K562 (cell line): ENCODE data around the gene ELF1. TPM values are rescaled to one million over a fixed set of nuclear protein-coding genes. Genes with fewer than 3 reads are reported as not detected.

Source experiments
- CTBP1 ChIP-seq: fragments of 450-650 bp; IDR thresholded peaks from 2 replicates; pipeline ENCODE4 v1.6.1; 2016; ENCODE audit warnings: borderline replicate concordance
- ERF ChIP-seq: fragments of 450-650 bp; formaldehyde crosslinking; IDR thresholded peaks from 2 replicates; pipeline ENCODE4 v1.4.0; 2020; ENCODE audit warnings: mild to moderate bottlenecking, mixed read lengths
- FIP1L1 ChIP-seq: fragments of 200-400 bp; formaldehyde crosslinking; IDR thresholded peaks from 2 replicates; pipeline ENCODE4 v1.6.1; 2018; ENCODE audit warnings: mild to moderate bottlenecking, low read depth, low read length; ENCODE audit not compliant: poor library complexity, severe bottlenecking
- MEIS2 ChIP-seq: fragments of 450-650 bp; IDR thresholded peaks from 2 replicates; pipeline ENCODE4 v1.6.1; 2014; ENCODE audit warnings: mild to moderate bottlenecking; ENCODE audit not compliant: partially characterized antibody
- MTA1 ChIP-seq: fragments of 450-650 bp; IDR thresholded peaks from 2 replicates; pipeline ENCODE4 v1.6.1; 2017; ENCODE audit warnings: borderline replicate concordance
- MTF1 ChIP-seq: fragments of 250-450 bp; sonication (Bioruptor Pico); IDR thresholded peaks from 2 replicates; pipeline ENCODE4 v1.9.0; 2021; ENCODE audit warnings: moderate library complexity, mild to moderate bottlenecking, inconsistent platforms, borderline replicate concordance
- NCOR1 ChIP-seq: fragments of 450-650 bp; IDR thresholded peaks from 2 replicates; pipeline ENCODE4 v1.6.1; 2016; ENCODE audit warnings: mild to moderate bottlenecking, moderate library complexity
- RFX5 ChIP-seq: IDR thresholded peaks from 2 replicates; pipeline ENCODE4 v1.6.1; 2011; ENCODE audit warnings: low read depth, mild to moderate bottlenecking, improper control_type of control experiment, low read length
- SMAD4 ChIP-seq: fragments of 250-450 bp; sonication (Bioruptor Pico); conservative IDR thresholded peaks from 2 replicates; pipeline ENCODE4 v1.8.0; 2021; ENCODE audit warnings: inconsistent platforms, mild to moderate bottlenecking, moderate library complexity
- ZBTB7A ChIP-seq: IDR thresholded peaks from 2 replicates; pipeline ENCODE4 v1.6.1; 2011; ENCODE audit warnings: low read depth, mild to moderate bottlenecking, low read length, moderate library complexity, borderline replicate concordance; ENCODE audit not compliant: control insufficient read depth
- polyA plus RNA-seq, 8 experiments: library from polyadenylated mRNA; depleted of rRNA in 4 of 8; stranded (reverse) in 5 of 8; unstranded in 3 of 8; fragments of >200 nt; fragmentation: Nextera tagmentation in 2 of 8; fragmentation: Illumina TruSeq in 1 of 8; extraction: Ambion mirVana in 2 of 8; extraction: Trizol in 1 of 8; gene quantifications; 2 replicates each; pipeline versions ENCODE4 v1.2.1 to v1.2.3, GENCODE V29; 2011 to 2014; ENCODE audit warnings: inconsistent platforms in 1 of 8, missing spikeins in 1 of 8
- total RNA-seq, 7 experiments: library from RNA; depleted of rRNA in 6 of 7; stranded (reverse); fragments of >200 nt in 6 of 7; fragmentation: Illumina TruSeq in 2 of 7; extraction: Trizol in 2 of 7; gene quantifications; 2 replicates each; pipeline versions ENCODE4 v1.2.1 to v1.2.3, GENCODE V29; 2011 to 2021; ENCODE audit warnings: low replicate concordance in 1 of 7
- TF ChIP-seq, protein P1 (sequence below): sonication (generic); formaldehyde crosslinking; IDR thresholded peaks from 2 replicates; pipeline ENCODE4 v1.8.1; 2022; ENCODE audit warnings: missing genetic modification reagents
- TF ChIP-seq, protein P2 (sequence below), 2 experiments: IDR thresholded peaks; 2 replicates each; pipeline ENCODE4 v1.6.1; 2011; ENCODE audit warnings: borderline replicate concordance in 1 of 2, control low read depth in 1 of 2, low read depth in 1 of 2, low read length in 1 of 2, mild to moderate bottlenecking in 1 of 2, mixed read lengths in 1 of 2, moderate library complexity in 1 of 2; ENCODE audit not compliant: insufficient read depth in 1 of 2, insufficient read length in 1 of 2, poor library complexity in 1 of 2, severe bottlenecking in 1 of 2; ENCODE audit errors: extremely low read depth in 1 of 2
- TF ChIP-seq, protein P3 (sequence below): IDR thresholded peaks from 2 replicates; pipeline ENCODE4 v1.6.1; 2014; ENCODE audit warnings: antibody characterized with exemption
- TF ChIP-seq, protein P4 (sequence below): fragments of 450-650 bp; conservative IDR thresholded peaks from 2 replicates; pipeline ENCODE4 v1.6.1; 2016; ENCODE audit warnings: missing genetic modification characterization, low read depth, mild to moderate bottlenecking, missing compliant biosample characterization, moderate library complexity
- TF ChIP-seq, protein P5 (sequence below): fragments of 250-450 bp; sonication (Bioruptor Pico); IDR thresholded peaks from 2 replicates; pipeline ENCODE4 v1.9.0; 2021; ENCODE audit warnings: mild to moderate bottlenecking
- TF ChIP-seq, protein P6 (sequence below), 2 experiments: fragments of 450-650 bp in 1 of 2; sonication (generic) in 1 of 2; formaldehyde crosslinking in 1 of 2; IDR thresholded peaks in 1 of 2; conservative IDR thresholded peaks in 1 of 2; 2 replicates each; pipeline versions ENCODE4 v1.6.1 to v1.8.1; 2016 to 2023; ENCODE audit warnings: mild to moderate bottlenecking in 2 of 2, moderate library complexity in 2 of 2, inconsistent platforms in 1 of 2, missing genetic modification reagents in 1 of 2
- TF ChIP-seq, protein P7 (sequence below): IDR thresholded peaks from 3 replicates; pipeline ENCODE4 v1.6.1; 2011; ENCODE audit warnings: borderline replicate concordance, mild to moderate bottlenecking, moderate library complexity; ENCODE audit not compliant: insufficient read length; ENCODE audit errors: extremely low read depth

The ELF1 gene
- total and polyA plus RNA-seq, 9 of the 15 experiments (the other 6 are each of a cell fraction or from before 2014, with no cell fraction given) = 24.7 to 54.4 (median 33.4) TPM

DNA sequence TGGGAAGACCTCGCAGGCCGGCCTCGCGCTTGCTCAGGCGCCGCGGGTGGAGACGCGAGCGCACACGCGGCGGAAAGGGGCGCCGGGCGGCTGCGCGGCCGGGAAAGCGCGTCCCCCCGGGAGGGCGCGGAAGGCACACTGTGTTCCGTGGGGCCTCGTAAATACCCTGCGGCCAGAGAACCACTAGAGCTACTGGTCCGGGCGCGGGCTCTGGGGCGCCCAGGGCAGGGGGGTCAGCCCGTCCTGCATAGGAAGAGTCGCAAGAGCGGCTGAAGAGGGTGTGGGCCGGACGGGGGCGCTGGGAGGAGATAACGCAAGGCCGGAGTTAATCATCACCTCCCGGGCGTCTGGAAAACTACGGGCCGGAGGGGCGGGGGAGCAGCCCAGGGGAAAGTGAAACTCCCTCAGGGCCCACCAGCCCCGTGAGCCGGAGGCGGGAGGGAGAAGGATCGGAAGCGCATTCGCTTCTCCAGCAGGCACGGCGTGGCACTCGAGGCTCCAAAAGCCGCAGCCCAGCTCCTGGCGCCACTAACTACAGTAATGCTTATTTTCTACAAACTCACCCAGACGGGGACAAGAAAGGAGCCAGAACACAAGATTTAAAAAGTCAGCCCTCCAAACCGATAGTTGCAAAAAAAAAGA, 41.1 kb upstream of the ELF1 start (continued):
- TF ChIP-seq, protein P1, sequence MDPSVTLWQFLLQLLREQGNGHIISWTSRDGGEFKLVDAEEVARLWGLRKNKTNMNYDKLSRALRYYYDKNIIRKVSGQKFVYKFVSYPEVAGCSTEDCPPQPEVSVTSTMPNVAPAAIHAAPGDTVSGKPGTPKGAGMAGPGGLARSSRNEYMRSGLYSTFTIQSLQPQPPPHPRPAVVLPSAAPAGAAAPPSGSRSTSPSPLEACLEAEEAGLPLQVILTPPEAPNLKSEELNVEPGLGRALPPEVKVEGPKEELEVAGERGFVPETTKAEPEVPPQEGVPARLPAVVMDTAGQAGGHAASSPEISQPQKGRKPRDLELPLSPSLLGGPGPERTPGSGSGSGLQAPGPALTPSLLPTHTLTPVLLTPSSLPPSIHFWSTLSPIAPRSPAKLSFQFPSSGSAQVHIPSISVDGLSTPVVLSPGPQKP = no peak
- TF ChIP-seq, protein P2, sequence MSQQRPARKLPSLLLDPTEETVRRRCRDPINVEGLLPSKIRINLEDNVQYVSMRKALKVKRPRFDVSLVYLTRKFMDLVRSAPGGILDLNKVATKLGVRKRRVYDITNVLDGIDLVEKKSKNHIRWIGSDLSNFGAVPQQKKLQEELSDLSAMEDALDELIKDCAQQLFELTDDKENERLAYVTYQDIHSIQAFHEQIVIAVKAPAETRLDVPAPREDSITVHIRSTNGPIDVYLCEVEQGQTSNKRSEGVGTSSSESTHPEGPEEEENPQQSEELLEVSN (IDR thresholded peaks at IDR 0.05; ENCODE audit: borderline replicate concordance in 1 of 2, extremely low read depth in 1 of 2, insufficient read depth in 1 of 2, insufficient read length in 1 of 2, low read depth in 1 of 2, low read length in 1 of 2, poor library complexity in 1 of 2, severe bottlenecking in 1 of 2) = peak; percentile 81 to 87
- TF ChIP-seq RFX5 (no peak), ERF (CRISPR knock-in tag) (no peak), MTA1 (no peak), MEIS2 (peak; percentile 68), ZBTB7A (peak; percentile 80), MTF1 (CRISPR knock-in tag) (no peak), CTBP1 (peak; percentile 69), SMAD4 (CRISPR knock-in tag) (peak; percentile 81; the same call in 1 of the 2 replicates), FIP1L1 (no peak), NCOR1 (peak; percentile 49)
- TF ChIP-seq, protein P3, sequence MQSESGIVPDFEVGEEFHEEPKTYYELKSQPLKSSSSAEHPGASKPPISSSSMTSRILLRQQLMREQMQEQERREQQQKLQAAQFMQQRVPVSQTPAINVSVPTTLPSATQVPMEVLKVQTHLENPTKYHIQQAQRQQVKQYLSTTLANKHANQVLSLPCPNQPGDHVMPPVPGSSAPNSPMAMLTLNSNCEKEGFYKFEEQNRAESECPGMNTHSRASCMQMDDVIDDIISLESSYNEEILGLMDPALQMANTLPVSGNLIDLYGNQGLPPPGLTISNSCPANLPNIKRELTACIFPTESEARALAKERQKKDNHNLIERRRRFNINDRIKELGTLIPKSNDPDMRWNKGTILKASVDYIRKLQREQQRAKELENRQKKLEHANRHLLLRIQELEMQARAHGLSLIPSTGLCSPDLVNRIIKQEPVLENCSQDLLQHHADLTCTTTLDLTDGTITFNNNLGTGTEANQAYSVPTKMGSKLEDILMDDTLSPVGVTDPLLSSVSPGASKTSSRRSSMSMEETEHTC = no peak
- TF ChIP-seq, protein P4, sequence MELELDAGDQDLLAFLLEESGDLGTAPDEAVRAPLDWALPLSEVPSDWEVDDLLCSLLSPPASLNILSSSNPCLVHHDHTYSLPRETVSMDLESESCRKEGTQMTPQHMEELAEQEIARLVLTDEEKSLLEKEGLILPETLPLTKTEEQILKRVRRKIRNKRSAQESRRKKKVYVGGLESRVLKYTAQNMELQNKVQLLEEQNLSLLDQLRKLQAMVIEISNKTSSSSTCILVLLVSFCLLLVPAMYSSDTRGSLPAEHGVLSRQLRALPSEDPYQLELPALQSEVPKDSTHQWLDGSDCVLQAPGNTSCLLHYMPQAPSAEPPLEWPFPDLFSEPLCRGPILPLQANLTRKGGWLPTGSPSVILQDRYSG (tag) = no peak
- TF ChIP-seq, protein P5, sequence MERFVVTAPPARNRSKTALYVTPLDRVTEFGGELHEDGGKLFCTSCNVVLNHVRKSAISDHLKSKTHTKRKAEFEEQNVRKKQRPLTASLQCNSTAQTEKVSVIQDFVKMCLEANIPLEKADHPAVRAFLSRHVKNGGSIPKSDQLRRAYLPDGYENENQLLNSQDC = no peak
- TF ChIP-seq, protein P6, sequence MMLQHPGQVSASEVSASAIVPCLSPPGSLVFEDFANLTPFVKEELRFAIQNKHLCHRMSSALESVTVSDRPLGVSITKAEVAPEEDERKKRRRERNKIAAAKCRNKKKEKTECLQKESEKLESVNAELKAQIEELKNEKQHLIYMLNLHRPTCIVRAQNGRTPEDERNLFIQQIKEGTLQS (IDR thresholded peaks at IDR 0.05) = peak; percentile 39
- TF ChIP-seq, protein P6 (CRISPR knock-in tag; conservative IDR thresholded peaks at IDR 0.05) = no peak
- TF ChIP-seq, protein P7, sequence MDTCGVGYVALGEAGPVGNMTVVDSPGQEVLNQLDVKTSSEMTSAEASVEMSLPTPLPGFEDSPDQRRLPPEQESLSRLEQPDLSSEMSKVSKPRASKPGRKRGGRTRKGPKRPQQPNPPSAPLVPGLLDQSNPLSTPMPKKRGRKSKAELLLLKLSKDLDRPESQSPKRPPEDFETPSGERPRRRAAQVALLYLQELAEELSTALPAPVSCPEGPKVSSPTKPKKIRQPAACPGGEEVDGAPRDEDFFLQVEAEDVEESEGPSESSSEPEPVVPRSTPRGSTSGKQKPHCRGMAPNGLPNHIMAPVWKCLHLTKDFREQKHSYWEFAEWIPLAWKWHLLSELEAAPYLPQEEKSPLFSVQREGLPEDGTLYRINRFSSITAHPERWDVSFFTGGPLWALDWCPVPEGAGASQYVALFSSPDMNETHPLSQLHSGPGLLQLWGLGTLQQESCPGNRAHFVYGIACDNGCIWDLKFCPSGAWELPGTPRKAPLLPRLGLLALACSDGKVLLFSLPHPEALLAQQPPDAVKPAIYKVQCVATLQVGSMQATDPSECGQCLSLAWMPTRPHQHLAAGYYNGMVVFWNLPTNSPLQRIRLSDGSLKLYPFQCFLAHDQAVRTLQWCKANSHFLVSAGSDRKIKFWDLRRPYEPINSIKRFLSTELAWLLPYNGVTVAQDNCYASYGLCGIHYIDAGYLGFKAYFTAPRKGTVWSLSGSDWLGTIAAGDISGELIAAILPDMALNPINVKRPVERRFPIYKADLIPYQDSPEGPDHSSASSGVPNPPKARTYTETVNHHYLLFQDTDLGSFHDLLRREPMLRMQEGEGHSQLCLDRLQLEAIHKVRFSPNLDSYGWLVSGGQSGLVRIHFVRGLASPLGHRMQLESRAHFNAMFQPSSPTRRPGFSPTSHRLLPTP = no peak
